ENCODE data around the gene PDCD4. TPM values are rescaled to one million over a fixed set of nuclear protein-coding genes. Genes with fewer than 3 reads are reported as not detected.

PDCD4 gene
- total and polyA plus RNA-seq, 9 of the 15 experiments (the other 6 are each of a cell fraction or from before 2014, with no cell fraction given): 12.9 to 44.1 (median 33.7) TPM

DNA sequence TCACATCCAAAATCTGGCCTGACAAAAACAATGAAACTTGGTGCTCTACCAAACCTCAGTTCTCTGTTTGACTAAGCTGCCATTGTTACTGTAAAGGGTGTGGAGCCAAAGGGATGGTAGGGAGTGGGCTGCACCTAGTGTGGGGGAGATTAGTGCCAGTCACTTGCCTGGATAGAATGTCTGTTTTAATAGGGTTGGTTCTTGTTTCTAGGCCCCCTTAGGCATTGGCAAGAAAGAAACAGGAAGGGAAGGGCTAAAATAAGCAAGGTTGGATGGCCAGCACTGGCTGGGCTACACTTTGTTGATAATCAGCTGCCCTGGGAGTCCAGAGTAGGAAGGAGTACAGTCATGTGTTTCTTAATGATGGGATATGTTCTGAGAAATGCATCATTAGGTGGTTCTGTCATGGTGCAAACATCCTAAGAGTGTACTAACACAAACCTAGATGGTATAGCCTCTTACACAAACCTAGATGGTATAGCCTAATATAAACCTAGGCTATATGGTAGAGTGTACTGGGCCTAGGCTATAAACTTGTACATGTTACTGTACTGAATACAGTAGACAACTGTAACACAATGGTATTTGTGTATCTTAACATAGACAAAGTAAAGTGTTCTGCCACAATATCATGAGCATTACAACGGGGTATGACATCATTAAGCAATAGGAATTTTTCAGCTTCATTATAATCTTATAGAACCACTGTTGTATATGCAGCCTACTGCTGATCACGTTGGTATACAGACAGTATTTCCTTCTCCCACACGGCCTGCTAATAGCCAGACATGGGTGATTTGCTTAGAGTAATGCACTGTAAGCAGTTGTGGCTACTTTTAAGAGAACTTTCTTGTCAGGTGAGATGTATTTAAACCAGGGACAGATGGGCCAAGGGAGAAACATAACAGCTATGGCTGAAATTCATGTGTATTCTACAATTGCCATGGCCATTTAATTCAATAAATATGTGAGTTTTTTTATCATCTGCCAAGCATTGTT lies 31.9 kb downstream of the PDCD4 start:
- TF ChIP-seq ZBTB1 (CRISPR knock-in tag; IDR thresholded peaks at IDR 0.05; ENCODE audit: borderline replicate concordance, low read depth) (no peak), HEY1 (CRISPR knock-in tag; IDR thresholded peaks at IDR 0.05; ENCODE audit: borderline replicate concordance) (no peak), GABPA (tag; conservative IDR thresholded peaks at IDR 0.05; ENCODE audit: low read depth) (no peak), SRSF3 (IDR thresholded peaks at IDR 0.05; ENCODE audit: insufficient read depth, low read length) (no peak), CCNT2 (IDR thresholded peaks at IDR 0.05; ENCODE audit: borderline replicate concordance, extremely low read depth, insufficient read length, low read depth, low read length) (no peak), POLR2AphosphoS2 (IDR thresholded peaks at IDR 0.05; ENCODE audit: low read length) (no peak), SNIP1 (IDR thresholded peaks at IDR 0.05; ENCODE audit: low read depth) (no peak), ZC3H11A (IDR thresholded peaks at IDR 0.05; ENCODE audit: low read depth, low read length) (no peak), TARDBP (IDR thresholded peaks at IDR 0.05) (no peak), ETV1 (tag; conservative IDR thresholded peaks at IDR 0.05; ENCODE audit: low read depth) (no peak), YY1 (IDR thresholded peaks at IDR 0.05; ENCODE audit: borderline replicate concordance in 1 of 3, control insufficient read depth in 1 of 3, extremely low read depth in 1 of 3, insufficient read depth in 3 of 3, insufficient read length in 1 of 3, insufficient replicate concordance in 2 of 3, low read depth in 1 of 3, low read length in 2 of 3) (no peak)
- TF ChIP-seq, protein P1, sequence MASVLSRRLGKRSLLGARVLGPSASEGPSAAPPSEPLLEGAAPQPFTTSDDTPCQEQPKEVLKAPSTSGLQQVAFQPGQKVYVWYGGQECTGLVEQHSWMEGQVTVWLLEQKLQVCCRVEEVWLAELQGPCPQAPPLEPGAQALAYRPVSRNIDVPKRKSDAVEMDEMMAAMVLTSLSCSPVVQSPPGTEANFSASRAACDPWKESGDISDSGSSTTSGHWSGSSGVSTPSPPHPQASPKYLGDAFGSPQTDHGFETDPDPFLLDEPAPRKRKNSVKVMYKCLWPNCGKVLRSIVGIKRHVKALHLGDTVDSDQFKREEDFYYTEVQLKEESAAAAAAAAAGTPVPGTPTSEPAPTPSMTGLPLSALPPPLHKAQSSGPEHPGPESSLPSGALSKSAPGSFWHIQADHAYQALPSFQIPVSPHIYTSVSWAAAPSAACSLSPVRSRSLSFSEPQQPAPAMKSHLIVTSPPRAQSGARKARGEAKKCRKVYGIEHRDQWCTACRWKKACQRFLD (CRISPR knock-in tag; IDR thresholded peaks at IDR 0.05): no peak
- TF ChIP-seq, protein P2, sequence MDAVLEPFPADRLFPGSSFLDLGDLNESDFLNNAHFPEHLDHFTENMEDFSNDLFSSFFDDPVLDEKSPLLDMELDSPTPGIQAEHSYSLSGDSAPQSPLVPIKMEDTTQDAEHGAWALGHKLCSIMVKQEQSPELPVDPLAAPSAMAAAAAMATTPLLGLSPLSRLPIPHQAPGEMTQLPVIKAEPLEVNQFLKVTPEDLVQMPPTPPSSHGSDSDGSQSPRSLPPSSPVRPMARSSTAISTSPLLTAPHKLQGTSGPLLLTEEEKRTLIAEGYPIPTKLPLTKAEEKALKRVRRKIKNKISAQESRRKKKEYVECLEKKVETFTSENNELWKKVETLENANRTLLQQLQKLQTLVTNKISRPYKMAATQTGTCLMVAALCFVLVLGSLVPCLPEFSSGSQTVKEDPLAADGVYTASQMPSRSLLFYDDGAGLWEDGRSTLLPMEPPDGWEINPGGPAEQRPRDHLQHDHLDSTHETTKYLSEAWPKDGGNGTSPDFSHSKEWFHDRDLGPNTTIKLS (IDR thresholded peaks at IDR 0.05; ENCODE audit: borderline replicate concordance, low read depth): no peak
- TF ChIP-seq, protein P3, sequence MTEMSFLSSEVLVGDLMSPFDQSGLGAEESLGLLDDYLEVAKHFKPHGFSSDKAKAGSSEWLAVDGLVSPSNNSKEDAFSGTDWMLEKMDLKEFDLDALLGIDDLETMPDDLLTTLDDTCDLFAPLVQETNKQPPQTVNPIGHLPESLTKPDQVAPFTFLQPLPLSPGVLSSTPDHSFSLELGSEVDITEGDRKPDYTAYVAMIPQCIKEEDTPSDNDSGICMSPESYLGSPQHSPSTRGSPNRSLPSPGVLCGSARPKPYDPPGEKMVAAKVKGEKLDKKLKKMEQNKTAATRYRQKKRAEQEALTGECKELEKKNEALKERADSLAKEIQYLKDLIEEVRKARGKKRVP (CRISPR knock-in tag; IDR thresholded peaks at IDR 0.05): no peak
- TF ChIP-seq, protein P4, sequence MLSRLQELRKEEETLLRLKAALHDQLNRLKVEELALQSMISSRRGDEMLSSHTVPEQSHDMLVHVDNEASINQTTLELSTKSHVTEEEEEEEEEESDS (CRISPR knock-in tag; IDR thresholded peaks at IDR 0.05): no peak
- no peak for FAIRE-seq
- Histone ChIP-seq H4K20me1 (replicated peaks; ENCODE audit: control insufficient read depth, insufficient read depth, low read length) (no peaks in the 10 kb centered on the region), H3K4me2 (ENCODE audit: insufficient read depth, low read length) (no peak overlapping the region), H3K4me1 (replicated peaks in 1 of 2; ENCODE audit: control insufficient read depth in 2 of 2, insufficient read depth in 2 of 2, low read length in 2 of 2) (no peaks in the 10 kb centered on the region), H3K9me3 (replicated peaks; ENCODE audit: control insufficient read depth, insufficient read depth, low read depth, low read length) (no peaks in the 10 kb centered on the region), H3K4me3 (no peak overlapping the region), H3K9me1 (ENCODE audit: control insufficient read depth, insufficient read depth, low read length) (no peaks in the 10 kb centered on the region), H3K27me3 (ENCODE audit: control insufficient read depth in 2 of 2, insufficient read depth in 2 of 2, low read length in 2 of 2) (no peaks in the 10 kb centered on the region), H3K36me3 (ENCODE audit: control insufficient read depth, insufficient read depth, low read length) (0 out of 3 replicates have a peak, but pooled peaks cover 8% of the 10 kb centered on the region), H3K27ac (ENCODE audit: extremely low read depth, low read depth, low read length) (no peak overlapping the region), H3K79me2 (ENCODE audit: control insufficient read depth, insufficient read depth, low read length) (no peaks in the 10 kb centered on the region), H3K9ac (ENCODE audit: insufficient read depth in 1 of 2, low read depth in 2 of 2, low read length in 2 of 2) (no peak overlapping the region), H2AFZ (ENCODE audit: low read depth, low read length) (no peak overlapping the region)
- intact Hi-C loops (cut with micrococcal nuclease): no loop called here
- peak; percentile 28 for ATAC-seq
- WGBS (ENCODE audit: insufficient coverage, low coverage, missing lambda C conversion rate): 18% methylated on average over 3 of the region's 3 CpGs
- in situ Hi-C loops (cut with MboI): no loop called here
- DNase-seq (ENCODE audit: extremely low read depth in 1 of 4, low spot score in 3 of 4): no peak
- ChIA-PET CTCF (ENCODE audit: low intra/inter-chr PET ratio) (no interaction called here), POLR2A (interaction anchor here (1.6 kb wide), 1 partner anchor 10 kb away, joined by 5 read pairs; no protein-coding TSS in a partner anchor)
- BruUV-seq (replicated peaks): no TSS peak
